Measurements from ENCODE around the gene RGL4. TPM values are rescaled to one million over a fixed set of nuclear protein-coding genes. Genes with fewer than 3 reads are reported as not detected.
"Not testable (repeated sequence)": the region's sequence is repeated elsewhere in the genome, so short reads cannot be mapped to it uniquely, and the experiment has no call there.

Gene RGL4
- total RNA-seq, 6 experiments from 2014 or later: not detected

GRCh38 chr22:23652711-23653110 lies 38.1 kb upstream of the RGL4 start:
- Histone ChIP-seq H3K4me1 (no peaks in the 10 kb centered on the region), H3K36me3 (no peaks in the 10 kb centered on the region), H3K27ac (no peak overlapping the region), H3K9me3 (no peaks in the 10 kb centered on the region), H3K4me3 (no peak overlapping the region), H3K27me3 (no peaks in the 10 kb centered on the region)
- DNase-seq: peak in 1 of 3 donors; percentile 30
- TF ChIP-seq CTCF (IDR thresholded peaks at IDR 0.05): no peak
- no CpG with 5 or more reads among the region's 8 CpGs for WGBS (ENCODE audit: insufficient coverage, low coverage, low lambda C conversion rate, missing lambda C conversion rate)
- no peak for ATAC-seq
- intact Hi-C loops (cut with DNase I): no loop called here

- Histone ChIP-seq H3K9me3 (no peaks in the 10 kb centered on the region), H3K36me3 (peaks cover 0 to 15% (median 2%) of the 10 kb centered on the region in 4 donors), H3K4me1 (no peaks in the 10 kb centered on the region), H3K4me3 (no peak overlapping the region), H3K27ac (no peak overlapping the region), H3K27me3 (no peaks in the 10 kb centered on the region)
- WGBS (ENCODE audit: insufficient coverage, low coverage, low lambda C conversion rate, missing lambda C conversion rate): no CpG with 5 or more reads among the region's 6 CpGs
- TF ChIP-seq POLR2A (IDR thresholded peaks at IDR 0.05) (no peak), CTCF (IDR thresholded peaks at IDR 0.05) (no peak)
- intact Hi-C loops (cut with DNase I): no loop called here
- ATAC-seq (no peak), DNase-seq (peak in 1 of 3 donors; percentile 46)
These were observed 34.8 kb upstream of the RGL4 start for GRCh38 chr22:23655891-23656475.

GRCh38 chr22:23657727-23658126 lies 33.1 kb upstream of the RGL4 start:
- ATAC-seq (no peak), DNase-seq (no peak)
- no peaks in the 10 kb centered on the region for H3K4me1 ChIP-seq
- H3K4me3 ChIP-seq: no peak overlapping the region
- no peaks in the 10 kb centered on the region for H3K27me3 ChIP-seq
- intact Hi-C loops (cut with DNase I): no loop called here
- H3K36me3 ChIP-seq: peaks cover 0 to 15% (median 2%) of the 10 kb centered on the region in 4 donors
- H3K27ac ChIP-seq: no peak overlapping the region
- TF ChIP-seq POLR2A (IDR thresholded peaks at IDR 0.05) (no peak), CTCF (IDR thresholded peaks at IDR 0.05) (no peak)
- no peaks in the 10 kb centered on the region for H3K9me3 ChIP-seq
- WGBS (ENCODE audit: insufficient coverage, low coverage, low lambda C conversion rate, missing lambda C conversion rate): 78% methylated on average over 5 of the region's 5 CpGs

GRCh38 chr22:23660381-23660780 lies 30.4 kb upstream of the RGL4 start:
- ATAC-seq; H3K4me1 ChIP-seq; H3K27me3 ChIP-seq; H3K27ac ChIP-seq; intact Hi-C loops (cut with DNase I); H3K9me3 ChIP-seq; H3K4me3 ChIP-seq: not testable (repeated sequence)
- H3K36me3 ChIP-seq: peaks cover 0 to 15% (median 2%) of the 10 kb centered on the region in 4 donors
- peak in 1 of 3 donors; percentile 22 for DNase-seq
- 100% methylated on average over 1 of the region's 4 CpGs for WGBS (ENCODE audit: insufficient coverage, low coverage, low lambda C conversion rate, missing lambda C conversion rate)

- no peak overlapping the region for H3K27ac ChIP-seq
- intact Hi-C loops (cut with DNase I): no loop called here
- no peaks in the 10 kb centered on the region for H3K9me3 ChIP-seq
- no peak for TF ChIP-seq POLR2A (IDR thresholded peaks at IDR 0.05)
- no peak for TF ChIP-seq CTCF (IDR thresholded peaks at IDR 0.05)
- peaks cover 0 to 7% (median 2%) of the 10 kb centered on the region in 4 donors for H3K4me1 ChIP-seq
- no peaks in the 10 kb centered on the region for H3K27me3 ChIP-seq
- 62% methylated on average over 4 of the region's 16 CpGs for WGBS (ENCODE audit: insufficient coverage, low coverage, low lambda C conversion rate, missing lambda C conversion rate)
- DNase-seq: peak in 1 of 3 donors; percentile 38
- H3K36me3 ChIP-seq: no peaks in the 10 kb centered on the region
- no peak for ATAC-seq
- H3K4me3 ChIP-seq: no peak overlapping the region
These were observed 20.2 kb upstream of the RGL4 start for GRCh38 chr22:23670378-23671295.

GRCh38 chr22:23671387-23671786 lies 19.4 kb upstream of the RGL4 start:
- H3K27ac ChIP-seq; intact Hi-C loops (cut with DNase I); H3K27me3 ChIP-seq; H3K36me3 ChIP-seq; H3K4me3 ChIP-seq; H3K9me3 ChIP-seq: not testable (repeated sequence)
- ATAC-seq (peak in 3 of 4 donors; percentile 8 to 14 (median 11)), DNase-seq (peak in 1 of 3 donors; percentile 27)
- peaks cover 0 to 15% (median 5%) of the 10 kb centered on the region in 4 donors for H3K4me1 ChIP-seq
- WGBS (ENCODE audit: insufficient coverage, low coverage, low lambda C conversion rate, missing lambda C conversion rate): no CpG with 5 or more reads among the region's 4 CpGs

GRCh38 chr22:23672307-23673049 lies 18.3 kb upstream of the RGL4 start:
- ATAC-seq; intact Hi-C loops (cut with DNase I); H3K27ac ChIP-seq; H3K9me3 ChIP-seq; H3K36me3 ChIP-seq; H3K4me3 ChIP-seq; H3K27me3 ChIP-seq: not testable (repeated sequence)
- H3K4me1 ChIP-seq: peaks cover 0 to 15% (median 5%) of the 10 kb centered on the region in 4 donors
- DNase-seq: peak in 1 of 3 donors; percentile 20
- 100% methylated on average over 3 of the region's 8 CpGs for WGBS (ENCODE audit: insufficient coverage, low coverage, low lambda C conversion rate, missing lambda C conversion rate)
